B cell (primary cell): Measurements from ENCODE around the gene MYCBPAP. TPM values are rescaled to one million over a fixed set of nuclear protein-coding genes. Genes with fewer than 3 reads are reported as not detected.

ENCODE experiments used
- ATAC-seq: fragments of 200-7000 bp; cut with Tn5 transposase; one replicate; pipeline ENCODE4 v1.10.0; 2021; ENCODE audit warnings: low read depth, mild to moderate bottlenecking, moderate number of reproducible peaks, moderate library complexity
- CTCF ChIA-PET: fragments of 350-600 bp; sonication (Branson Sonifier 250); formaldehyde crosslinking; loops from one replicate; lab custom pipeline; 2021; ENCODE audit warnings: antibody characterized with exemption, inconsistent platforms; lab: Charles Lee
- POLR2A ChIA-PET: fragments of 350-600 bp; sonication (Branson Sonifier 250); formaldehyde crosslinking; loops from one replicate; lab custom pipeline; 2021; ENCODE audit warnings: antibody characterized with exemption; lab: Charles Lee
- DNase-seq: peaks from one replicate; pipeline ENCODE4 v3.0.0; 2013
- H2AFZ ChIP-seq: 2 replicates; pipeline ENCODE4 v1.6.1; 2012; ENCODE audit warnings: mild to moderate bottlenecking, low read depth, low read length; ENCODE audit not compliant: insufficient read depth, poor library complexity, severe bottlenecking
- H3K27ac ChIP-seq, 2 donors: 1 replicate in 1 of 2; 2 replicates in 1 of 2; pipeline ENCODE4 v1.5.1; 2012 to 2013; ENCODE audit warnings: low read length in 2 of 2, mild to moderate bottlenecking in 2 of 2, moderate library complexity in 1 of 2
- H3K27me3 ChIP-seq, 4 experiments: fragments of 200-600 bp in 1 of 4; sonication (generic) in 1 of 4; replicated peaks in 1 of 4; 1 replicate in 2 of 4; 2 replicates in 2 of 4; pipeline versions ENCODE4 v1.6.1 to v1.7.0; 2013 to 2016; ENCODE audit warnings: low read length in 3 of 4, mild to moderate bottlenecking in 2 of 4, mixed read lengths in 1 of 4, moderate library complexity in 1 of 4; ENCODE audit not compliant: insufficient read depth in 4 of 4, control insufficient read depth in 3 of 4; ENCODE audit errors: control extremely low read depth in 1 of 4
- H3K36me3 ChIP-seq, 2 experiments: replicated peaks in 1 of 2; 1 replicate in 1 of 2; 2 replicates in 1 of 2; pipeline versions ENCODE4 v1.6.1 to v1.7.1; 2013; ENCODE audit warnings: low read length in 1 of 2; ENCODE audit not compliant: insufficient read depth in 2 of 2, control insufficient read depth in 1 of 2; ENCODE audit errors: control extremely low read depth in 1 of 2, extremely low read depth in 1 of 2
- H3K4me1 ChIP-seq, 2 donors: fragments of 200-600 bp in 1 of 2; sonication (generic) in 1 of 2; 1 replicate in 1 of 2; 2 replicates in 1 of 2; pipeline versions ENCODE4 v1.5.1 to v1.6.1; 2013 to 2017; ENCODE audit warnings: low read length in 2 of 2; ENCODE audit not compliant: control insufficient read depth in 2 of 2, insufficient read depth in 2 of 2
- H3K4me2 ChIP-seq: replicated peaks from 2 replicates; pipeline ENCODE3; 2012; ENCODE audit warnings: mild to moderate bottlenecking, low read depth, low read length; ENCODE audit not compliant: poor library complexity, severe bottlenecking
- H3K4me3 ChIP-seq, 5 experiments: fragments of 200-600 bp in 1 of 5; sonication (generic) in 1 of 5; 1 replicate in 3 of 5; 2 replicates in 2 of 5; pipeline versions ENCODE4 v1.5.1 to v1.7.0; 2011 to 2016; ENCODE audit warnings: low read length in 4 of 5, mild to moderate bottlenecking in 4 of 5, low read depth in 2 of 5, control low read depth in 1 of 5, moderate library complexity in 1 of 5; ENCODE audit not compliant: insufficient read depth in 1 of 5; ENCODE audit errors: control extremely low read depth in 1 of 5, extremely low read depth in 1 of 5
- H3K79me2 ChIP-seq: fragments of 200-600 bp; sonication (generic); one replicate; pipeline ENCODE4 v1.6.0; 2016; ENCODE audit warnings: low read length; ENCODE audit not compliant: control insufficient read depth, insufficient read depth
- H3K9ac ChIP-seq: fragments of 200-600 bp; sonication (generic); 2 replicates; pipeline ENCODE4 v1.6.1; 2017; ENCODE audit warnings: mild to moderate bottlenecking, low read length, moderate library complexity
- H3K9me3 ChIP-seq, 3 donors: one replicate each; pipeline versions ENCODE4 v1.6.1 to v1.7.1; 2013; ENCODE audit warnings: low read length in 2 of 3; ENCODE audit not compliant: control insufficient read depth in 2 of 3, insufficient read depth in 1 of 3; ENCODE audit errors: control extremely low read depth in 1 of 3
- H4K20me1 ChIP-seq: 2 replicates; pipeline ENCODE4 v1.6.0; 2012; ENCODE audit warnings: mild to moderate bottlenecking, low read length; ENCODE audit not compliant: insufficient read depth, control insufficient read depth, poor library complexity, severe bottlenecking
- H3K27ac Mint-ChIP-seq: one replicate; pipeline ENCODE4 v1.8.0; 2021; ENCODE audit warnings: mixed read lengths
- H3K27me3 Mint-ChIP-seq: one replicate; pipeline ENCODE4 v1.8.0; 2021; ENCODE audit warnings: mixed read lengths
- H3K4me1 Mint-ChIP-seq: one replicate; pipeline ENCODE4 v1.8.0; 2021; ENCODE audit warnings: mixed read lengths
- H3K4me3 Mint-ChIP-seq: one replicate; pipeline ENCODE4 v1.8.0; 2021; ENCODE audit warnings: mixed read lengths
- H3K9me3 Mint-ChIP-seq: one replicate; pipeline ENCODE4 v1.8.0; 2022; ENCODE audit warnings: mixed read lengths; ENCODE audit not compliant: insufficient read depth
- EZH2 ChIP-seq: IDR thresholded peaks from 2 replicates; pipeline ENCODE4 v1.6.1; 2012; ENCODE audit warnings: borderline replicate concordance, low read depth, mild to moderate bottlenecking, moderate library complexity, low read length; ENCODE audit not compliant: insufficient read depth, poor library complexity, severe bottlenecking
- WGBS: methylation state at CpG from one replicate; pipeline ENCODE4 v1.1.5; 2013; ENCODE audit warnings: missing lambda C conversion rate; ENCODE audit not compliant: insufficient coverage; 5-methylcytosine and 5-hydroxymethylcytosine counted together
- intact Hi-C: fragments of 100-400 bp; cut with micrococcal nuclease; formaldehyde crosslinking; loops from one replicate; pipeline ENCODE4 v1.10.0; 2022
- polyA plus RNA-seq: library from polyadenylated mRNA; depleted of rRNA; stranded (reverse); fragments of >200 nt; gene quantifications from 2 replicates; pipeline ENCODE4 v1.2.3, GENCODE V29; 2012
- total RNA-seq, 2 donors: library from RNA; stranded (reverse); fragments of 120-200 nt in 1 of 2; gene quantifications; 1 replicate in 1 of 2; 2 replicates in 1 of 2; pipeline versions ENCODE4 v1.2.3 to v1.2.4, GENCODE V29; 2013 to 2022
- TF ChIP-seq, protein P1 (sequence below): fragments of 200-600 bp; IDR thresholded peaks from one replicate; pipeline ENCODE4 v1.8.0; 2022; ENCODE audit warnings: antibody characterized with exemption, mild to moderate bottlenecking

Gene MYCBPAP
- total and polyA plus RNA-seq, 2 donors (not counting 1 experiment from before 2014, with no cell fraction given): 1.9 to 5.1 TPM

DNA sequence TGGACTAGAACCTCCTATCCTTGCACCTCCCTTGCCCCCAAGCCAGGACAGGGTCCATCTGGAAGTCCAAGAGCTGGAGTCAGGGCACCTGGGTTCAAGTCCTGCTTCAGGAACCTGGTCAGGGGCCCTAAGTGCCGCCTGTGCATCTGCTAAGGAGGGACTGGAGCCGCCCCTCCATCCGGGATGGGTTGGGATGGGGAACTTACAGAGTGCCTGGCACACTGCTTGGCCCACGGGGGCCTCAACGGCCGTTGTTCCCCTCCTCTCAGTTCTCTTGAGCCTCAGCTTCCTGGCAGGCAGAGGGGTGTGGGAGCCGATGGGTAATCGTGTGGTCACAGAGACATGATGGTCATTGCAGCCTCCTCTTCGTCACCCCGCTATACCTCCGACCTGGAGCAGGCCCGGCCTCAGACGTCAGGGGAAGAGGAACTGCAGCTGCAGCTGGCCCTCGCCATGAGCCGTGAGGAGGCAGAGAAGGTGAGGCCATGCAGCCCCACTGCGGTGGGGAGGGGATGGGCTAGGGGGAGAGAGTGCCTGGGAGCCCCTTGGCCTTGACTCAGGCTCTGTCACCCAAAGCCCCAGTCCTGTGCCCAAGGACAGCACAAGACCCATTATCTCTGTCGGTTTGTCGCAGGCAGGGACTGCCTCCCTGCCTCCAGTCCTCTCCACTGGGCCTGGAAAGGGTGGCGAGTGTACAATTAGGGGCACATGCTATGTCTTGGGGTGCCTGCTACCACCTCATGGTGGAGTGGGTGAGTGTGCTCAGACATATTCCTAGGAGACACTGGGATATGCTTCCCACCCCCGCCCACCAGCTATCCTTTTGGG lies 29.7 kb downstream of the MYCBPAP start:
- no peak overlapping the region for H3K9ac ChIP-seq
- DNase-seq: no peak
- H4K20me1 ChIP-seq: no peaks in the 10 kb centered on the region
- H2AFZ ChIP-seq: no peak overlapping the region
- CTCF ChIA-PET: no interaction called here
- H3K27me3 ChIP-seq: peaks cover 0 to 25% (median 8%) of the 10 kb centered on the region in 4 experiments
- H3K79me2 ChIP-seq: no peaks in the 10 kb centered on the region
- no peak for ATAC-seq
- Mint-ChIP-seq H3K27me3 (peaks cover 35% of the 10 kb centered on the region), H3K4me3 (no peak overlapping the region), H3K9me3 (no peaks in the 10 kb centered on the region), H3K27ac (no peak overlapping the region), H3K4me1 (peaks cover 14% of the 10 kb centered on the region)
- no peak overlapping the region for H3K4me3 ChIP-seq
- no peak overlapping the region for H3K4me2 ChIP-seq
- POLR2A ChIA-PET: interaction anchor here (0.7 kb wide), 1 partner anchor 31 kb away, joined by 3 read pairs; no protein-coding TSS in a partner anchor
- no peak overlapping the region for H3K27ac ChIP-seq
- no peaks in the 10 kb centered on the region for H3K36me3 ChIP-seq
- TF ChIP-seq, protein P1, sequence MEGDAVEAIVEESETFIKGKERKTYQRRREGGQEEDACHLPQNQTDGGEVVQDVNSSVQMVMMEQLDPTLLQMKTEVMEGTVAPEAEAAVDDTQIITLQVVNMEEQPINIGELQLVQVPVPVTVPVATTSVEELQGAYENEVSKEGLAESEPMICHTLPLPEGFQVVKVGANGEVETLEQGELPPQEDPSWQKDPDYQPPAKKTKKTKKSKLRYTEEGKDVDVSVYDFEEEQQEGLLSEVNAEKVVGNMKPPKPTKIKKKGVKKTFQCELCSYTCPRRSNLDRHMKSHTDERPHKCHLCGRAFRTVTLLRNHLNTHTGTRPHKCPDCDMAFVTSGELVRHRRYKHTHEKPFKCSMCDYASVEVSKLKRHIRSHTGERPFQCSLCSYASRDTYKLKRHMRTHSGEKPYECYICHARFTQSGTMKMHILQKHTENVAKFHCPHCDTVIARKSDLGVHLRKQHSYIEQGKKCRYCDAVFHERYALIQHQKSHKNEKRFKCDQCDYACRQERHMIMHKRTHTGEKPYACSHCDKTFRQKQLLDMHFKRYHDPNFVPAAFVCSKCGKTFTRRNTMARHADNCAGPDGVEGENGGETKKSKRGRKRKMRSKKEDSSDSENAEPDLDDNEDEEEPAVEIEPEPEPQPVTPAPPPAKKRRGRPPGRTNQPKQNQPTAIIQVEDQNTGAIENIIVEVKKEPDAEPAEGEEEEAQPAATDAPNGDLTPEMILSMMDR: no peak
- TF ChIP-seq EZH2: no peak
- WGBS: 89% methylated on average over 17 of the region's 20 CpGs
- no peaks in the 10 kb centered on the region for H3K9me3 ChIP-seq
- H3K4me1 ChIP-seq: peaks cover 16 to 23% of the 10 kb centered on the region in 2 donors
- intact Hi-C loops: no loop called here
